IMR-90 (cell line): ENCODE measurements around the gene ZNF785. TPM values are rescaled to one million over a fixed set of nuclear protein-coding genes. Genes with fewer than 3 reads are reported as not detected.

Experiments used
- ATAC-seq: fragments of 200-7000 bp; cut with Tn5 transposase; 2 replicates; pipeline ENCODE4 v1.9.1; 2020; ENCODE audit warnings: low read depth, mild to moderate bottlenecking, moderate library complexity
- BruUV-seq: library from RNA; stranded (reverse); fragments of 400-500 nt; replicated peaks from 2 replicates; lab custom pipeline; 2021; lab: Mats Ljungman, UMichigan
- CTCF ChIA-PET: fragments of 300-600 bp; formaldehyde crosslinking; extraction: SDS; loops from one replicate; lab custom pipeline; 2021; ENCODE audit warnings: antibody characterized with exemption; lab: Yijun Ruan, JAX
- POLR2A ChIA-PET: fragments of 300-600 bp; sonication (Branson Sonifier 250); formaldehyde crosslinking; loops from one replicate; lab custom pipeline; 2022; ENCODE audit warnings: antibody characterized with exemption; ENCODE audit not compliant: unreplicated experiment; lab: Charles Lee
- DNase-seq: peaks from one replicate; pipeline ENCODE4 v3.0.0; 2013
- H2AFZ ChIP-seq: replicated peaks from 2 replicates; pipeline ENCODE3; 2013; ENCODE audit warnings: low read length, mild to moderate bottlenecking; ENCODE audit not compliant: poor library complexity
- H2AK5ac ChIP-seq: 2 replicates; pipeline ENCODE4 v1.6.1; 2013; ENCODE audit warnings: low read depth, low read length, inconsistent platforms
- H2AK9ac ChIP-seq: replicated peaks from 2 replicates; pipeline ENCODE3; 2013; ENCODE audit warnings: mild to moderate bottlenecking, low read depth, low read length, moderate library complexity; ENCODE audit not compliant: poor library complexity
- H2BK120ac ChIP-seq: 2 replicates; pipeline ENCODE4 v1.6.1; 2013; ENCODE audit warnings: low read depth, low read length, inconsistent platforms
- H2BK15ac ChIP-seq: 3 replicates; pipeline ENCODE4 v1.6.1; 2013; ENCODE audit warnings: low read depth, low read length, inconsistent platforms
- H2BK20ac ChIP-seq: 2 replicates; pipeline ENCODE4 v1.6.1; 2013; ENCODE audit warnings: low read depth, mild to moderate bottlenecking, inconsistent platforms, low read length, moderate library complexity
- H2BK5ac ChIP-seq: 2 replicates; pipeline ENCODE4 v1.6.1; 2013; ENCODE audit warnings: mild to moderate bottlenecking, low read depth, low read length, inconsistent platforms; ENCODE audit not compliant: poor library complexity, severe bottlenecking
- H3K14ac ChIP-seq: replicated peaks from 2 replicates; pipeline ENCODE4 v1.6.1; 2013; ENCODE audit warnings: low read depth, low read length, inconsistent platforms
- H3K18ac ChIP-seq: 2 replicates; pipeline ENCODE4 v1.6.1; 2013; ENCODE audit warnings: low read depth, low read length, control low read depth
- H3K23ac ChIP-seq: 2 replicates; pipeline ENCODE4 v1.6.1; 2013; ENCODE audit warnings: low read depth, low read length, inconsistent platforms
- H3K27ac ChIP-seq: 2 replicates; pipeline ENCODE4 v1.5.1; 2013; ENCODE audit warnings: mild to moderate bottlenecking, control low read depth, low read length; ENCODE audit not compliant: insufficient read depth
- H3K27me3 ChIP-seq: 2 replicates; pipeline ENCODE4 v1.6.1; 2013; ENCODE audit warnings: low read length; ENCODE audit not compliant: control insufficient read depth, insufficient read depth
- H3K36me3 ChIP-seq: 2 replicates; pipeline ENCODE4 v1.6.1; 2013; ENCODE audit warnings: low read length, mixed read lengths; ENCODE audit not compliant: control insufficient read depth, insufficient read depth
- H3K4ac ChIP-seq: 2 replicates; pipeline ENCODE4 v1.6.1; 2013; ENCODE audit warnings: low read depth, low read length, inconsistent platforms
- H3K4me1 ChIP-seq: 2 replicates; pipeline ENCODE4 v1.6.1; 2013; ENCODE audit warnings: low read length, mixed read lengths; ENCODE audit not compliant: control insufficient read depth, insufficient read depth
- H3K4me2 ChIP-seq: 2 replicates; pipeline ENCODE4 v1.6.1; 2013; ENCODE audit warnings: low read depth, mild to moderate bottlenecking, control low read depth, low read length, moderate library complexity
- H3K4me3 ChIP-seq: 2 replicates; pipeline ENCODE4 v1.5.1; 2013; ENCODE audit warnings: low read depth, mild to moderate bottlenecking, control low read depth, low read length, moderate library complexity; ENCODE audit not compliant: insufficient read depth
- H3K56ac ChIP-seq: 2 replicates; pipeline ENCODE4 v1.6.1; 2013; ENCODE audit warnings: low read length, inconsistent platforms; ENCODE audit not compliant: insufficient read depth; ENCODE audit errors: extremely low read depth
- H3K79me1 ChIP-seq, 2 experiments: 2 replicates each; pipeline ENCODE4 v1.6.1; 2013; ENCODE audit warnings: low read length in 2 of 2, inconsistent platforms in 1 of 2, low read depth in 1 of 2
- H3K9ac ChIP-seq: 2 replicates; pipeline ENCODE4 v1.6.1; 2013; ENCODE audit warnings: low read depth, low read length, control low read depth
- H3K9me1 ChIP-seq: 2 replicates; pipeline ENCODE4 v1.6.1; 2013; ENCODE audit warnings: low read length, inconsistent platforms; ENCODE audit not compliant: insufficient read depth
- H3K9me3 ChIP-seq: 2 replicates; pipeline ENCODE4 v1.6.1; 2013; ENCODE audit warnings: low read length; ENCODE audit not compliant: control insufficient read depth, insufficient read depth
- H4K20me1 ChIP-seq: 2 replicates; pipeline ENCODE4 v1.6.1; 2013; ENCODE audit warnings: low read length, inconsistent platforms; ENCODE audit not compliant: insufficient read depth
- H4K5ac ChIP-seq: 2 replicates; pipeline ENCODE4 v1.6.1; 2013; ENCODE audit warnings: mild to moderate bottlenecking, low read depth, low read length, control low read depth
- H4K8ac ChIP-seq, 2 experiments: 2 replicates each; pipeline ENCODE4 v1.6.1; 2013; ENCODE audit warnings: low read depth in 2 of 2, low read length in 2 of 2, control low read depth in 1 of 2, inconsistent platforms in 1 of 2
- H4K91ac ChIP-seq: 2 replicates; pipeline ENCODE4 v1.6.1; 2013; ENCODE audit warnings: low read depth, low read length, inconsistent platforms; ENCODE audit not compliant: insufficient read depth
- RCOR1 ChIP-seq: IDR thresholded peaks from 2 replicates; pipeline ENCODE4 v1.6.1; 2012; ENCODE audit warnings: mild to moderate bottlenecking, low read length, improper control_type of control experiment; ENCODE audit not compliant: insufficient replicate concordance
- WGBS, 2 experiments: methylation state at CpG; one replicate each; pipeline versions ENCODE4 v1.1.5 to v1.1.7; 2013; ENCODE audit warnings: missing lambda C conversion rate in 2 of 2; ENCODE audit not compliant: insufficient read length in 1 of 2; ENCODE audit errors: extremely low coverage in 2 of 2; 5-methylcytosine and 5-hydroxymethylcytosine counted together
- dilution Hi-C: fragments of 300-500 bp; cut with HindIII; formaldehyde crosslinking; loops from one replicate; pipeline ENCODE4 v1.14.3; 2018; ENCODE audit warnings: low sequenced_read_pairs; ENCODE audit not compliant: unreplicated experiment
- in situ Hi-C: fragments of 300-500 bp; cut with MboI; formaldehyde crosslinking; loops from 3 replicates; pipeline ENCODE4 v1.14.3; 2019; ENCODE audit warnings: low sequenced_read_pairs, inconsistent platforms, mixed read lengths
- intact Hi-C: fragments of 100-400 bp; cut with micrococcal nuclease; formaldehyde crosslinking; loops from 2 replicates; pipeline ENCODE4 v1.10.0; 2022
- polyA plus RNA-seq, 3 experiments: library from polyadenylated mRNA; depleted of rRNA; stranded (reverse); fragments of >200 nt; gene quantifications; 2 replicates each; pipeline ENCODE4 v1.2.3, GENCODE V29; 2012; ENCODE audit warnings: low replicate concordance in 1 of 3
- total RNA-seq: library from RNA; depleted of rRNA; stranded (reverse); fragments of >200 nt; gene quantifications from 2 replicates; pipeline ENCODE4 v1.2.3, GENCODE V29; 2012

The ZNF785 gene
- total and polyA plus RNA-seq, 2 of the 4 experiments (the other 2 are of a cell fraction): 2.9 to 4.0 TPM

- Histone ChIP-seq H2BK15ac (no peak overlapping the region), H3K4me2 (no peak overlapping the region), H3K9me3 (no peaks in the 10 kb centered on the region; the same call in 1 of the 2 replicates), H2AK9ac (no peak overlapping the region), H3K9me1 (no peaks in the 10 kb centered on the region), H2AK5ac (no peak overlapping the region), H4K20me1 (no peaks in the 10 kb centered on the region), H4K5ac (no peak overlapping the region), H2BK20ac (no peak overlapping the region), H3K27ac (no peak overlapping the region), H3K4me3 (no peak overlapping the region), H3K9ac (no peak overlapping the region), H3K18ac (no peak overlapping the region), H2BK5ac (no peak overlapping the region), H3K14ac (no peak overlapping the region), H3K23ac (no peak overlapping the region), H3K36me3 (peaks cover 25% of the 10 kb centered on the region), H3K4ac (no peak overlapping the region), H3K56ac (no peak overlapping the region), H4K8ac (no peak overlapping the region), H2BK120ac (no peak overlapping the region), H3K4me1 (peaks cover 6% of the 10 kb centered on the region; the same call in 1 of the 2 replicates), H2AFZ (no peak overlapping the region), H3K79me1 (peaks cover 11 to 30% of the 10 kb centered on the region in 2 experiments; a peak in 3 of 4 replicates), H4K91ac (no peak overlapping the region), H3K27me3 (no peaks in the 10 kb centered on the region)
- ChIA-PET POLR2A (interaction anchor here (0.6 kb wide), 1 partner anchor 54 kb away, joined by 8 read pairs; no protein-coding TSS in a partner anchor), CTCF (no interaction called here)
- dilution Hi-C loops (no loop called here), in situ Hi-C loops (no loop called here), intact Hi-C loops (no loop called here)
- DNase-seq (no peak), ATAC-seq (no peak)
- no TSS peak for BruUV-seq
- TF ChIP-seq RCOR1: no peak
- 93% methylated on average over 8 of the region's 15 CpGs; no CpG with 5 or more reads in 1 of the 2 experiments for WGBS, 2 experiments
Measured at GRCh38 chr16:30605158-30605557, 19.7 kb upstream of the ZNF785 start.
